NCI-H510A treated with DMSO at 0.1 percent for 48 hours (cell line): ENCODE results near the gene VTN.
A peak's percentile ranks its signal among the peaks of the same experiment; 100 is the strongest.
"Not testable (repeated sequence)": the region's sequence is repeated elsewhere in the genome, so short reads cannot be mapped to it uniquely, and the experiment has no call there.

Experiments
- DNase-seq: peaks from one replicate; lab custom pipeline; 2025; lab: John Stamatoyannopoulos, UW

The VTN gene

GRCh38 chr17:28340374-28340773, 29.7 kb downstream of the VTN start:
- no peak for DNase-seq

GRCh38 chr17:28339431-28339830, 30.7 kb downstream of the VTN start:
- DNase-seq = no peak

- not testable (repeated sequence) for DNase-seq
Measured at GRCh38 chr17:28338769-28339212, 31.3 kb downstream of the VTN start.

GRCh38 chr17:28338056-28338768, 31.9 kb downstream of the VTN start:
- DNase-seq = no peak

GRCh38 chr17:28335959-28336871, 33.9 kb downstream of the VTN start:
- peak; percentile 66 for DNase-seq

- peak; percentile 98 for DNase-seq
Measured at GRCh38 chr17:28335201-28335958, 34.7 kb downstream of the VTN start, which contains the start of the genes IFT20 and TNFAIP1. IFT20 (minus strand) TSS chr17:28335472; CDS start chr17:28331985, 3,487 bp downstream. TNFAIP1 (plus strand) TSS chr17:28335761; CDS start chr17:28339522, 3,761 bp downstream.

- no peak for DNase-seq
Measured at GRCh38 chr17:28334666-28335200, 35.4 kb downstream of the VTN start.

GRCh38 chr17:28334171-28334570, 35.9 kb downstream of the VTN start:
- DNase-seq = no peak

GRCh38 chr17:28333083-28333746, 36.9 kb downstream of the VTN start:
- DNase-seq = no peak

- DNase-seq = no peak
Measured at GRCh38 chr17:28331891-28332420, 38.2 kb downstream of the VTN start.

- DNase-seq = no peak
Measured at GRCh38 chr17:28330671-28331070, 39.4 kb downstream of the VTN start.

GRCh38 chr17:28328325-28328724, 41.8 kb downstream of the VTN start:
- DNase-seq = no peak

GRCh38 chr17:28327709-28328108, 42.4 kb downstream of the VTN start:
- DNase-seq = no peak

GRCh38 chr17:28327031-28327607, 43.0 kb downstream of the VTN start:
- no peak for DNase-seq

GRCh38 chr17:28326114-28326513, 44.0 kb downstream of the VTN start:
- peak; percentile 76 for DNase-seq

GRCh38 chr17:28325211-28325610, 44.9 kb downstream of the VTN start:
- peak; percentile 40 for DNase-seq

- DNase-seq = no peak
Measured at GRCh38 chr17:28324781-28325180, 45.3 kb downstream of the VTN start.

GRCh38 chr17:28324267-28324745, 45.8 kb downstream of the VTN start:
- DNase-seq = no peak

- DNase-seq = no peak
Measured at GRCh38 chr17:28320215-28321061, 49.7 kb downstream of the VTN start.

- DNase-seq = no peak
Measured at GRCh38 chr17:28319598-28319935, 50.5 kb downstream of the VTN start.
